Pancreas (tissue), 10 donors: Measurements from ENCODE around the gene SBF1. TPM values are rescaled to one million over a fixed set of nuclear protein-coding genes. Genes with fewer than 3 reads are reported as not detected.

Experiments used
- ATAC-seq, 4 donors: fragments of 200-7000 bp; cut with Tn5 transposase; one replicate each; pipeline versions ENCODE4 v1.8.0 to v1.9.1; 2020; ENCODE audit warnings: mild to moderate bottlenecking in 4 of 4, moderate library complexity in 4 of 4
- DNase-seq, 6 donors: peaks; one replicate each; pipeline ENCODE4 v3.0.0-alpha.2; 2020
- FAIRE-seq: peaks from 2 replicates; lab custom pipeline; 2012; peaks lifted over from hg19 to GRCh38; lab: Jason Lieb, UNC
- H3K27ac ChIP-seq, 4 donors: fragments of 200-600 bp; sonication (generic); 1 replicate in 3 of 4; 2 replicates in 1 of 4; pipeline versions ENCODE4 v1.5.0 to v1.8.0; 2020
- H3K27me3 ChIP-seq, 4 donors: fragments of 200-600 bp; one replicate each; pipeline ENCODE4 v1.8.0; 2021
- H3K36me3 ChIP-seq, 3 donors: fragments of 200-600 bp; sonication (generic) in 1 of 3; one replicate each; pipeline versions ENCODE4 v1.5.0 to v1.8.0; 2020 to 2021
- H3K4me1 ChIP-seq, 3 donors: fragments of 200-600 bp; one replicate each; pipeline ENCODE4 v1.8.0; 2021
- H3K4me3 ChIP-seq, 4 donors: fragments of 200-600 bp; sonication (generic) in 2 of 4; one replicate each; pipeline versions ENCODE4 v1.5.0 to v1.8.0; 2020 to 2021
- H3K9me3 ChIP-seq, 4 donors: fragments of 200-600 bp; one replicate each; pipeline ENCODE4 v1.8.0; 2021
- WGBS, 2 donors: extraction: QIAGEN DNeasy Blood & Tissue Kit; methylation state at CpG; one replicate each; pipeline ENCODE4 v1.1.7; 2013; 5-methylcytosine and 5-hydroxymethylcytosine counted together
- intact Hi-C, 3 donors: fragments of 100-400 bp; cut with DNase I; formaldehyde crosslinking; loops; one replicate each; pipeline versions ENCODE4 v1.11.1 to v1.14.2; 2022
- polyA plus RNA-seq, 2 donors: library from polyadenylated mRNA; stranded (reverse); fragments of 200-250 nt; gene quantifications; one replicate each; pipeline ENCODE4 v1.2.3, GENCODE V29; 2013
- total RNA-seq, 6 donors: library from RNA; stranded (reverse); fragmentation: NEBNext Ultra II Directional in 4 of 6; extraction: Animal tissue kit (Norgen Biotek cat#: 25700) in 4 of 6; gene quantifications; one replicate each; pipeline versions ENCODE4 v1.2.1 to v1.2.4, GENCODE V29; 2021 to 2023
- TF ChIP-seq, protein P1 (sequence below), 4 donors: fragments of 200-600 bp; sonication (generic) in 3 of 4; IDR thresholded peaks; one replicate each; pipeline versions ENCODE4 v1.5.0 to v1.8.0; 2021; ENCODE audit warnings: antibody characterized with exemption in 4 of 4
- donor health status: healthy with polysubstance abuse.
- donor health status: DM: no; HTN: no; CAD: no; lungs with moderate emphysema.
- donor health status: DM: no; HTN: no; CAD: no.
- donor health status: control.
- donor health status: control.
- donor health status: Bipolar disorder and iron deficiency.
- donor health status: DM: yes; HTN: yes; CAD: no.
- donor health status: DM: no; HTN: no; CAD: no.
- donor health status: DM: no; HTN: no; CAD: no.
- donor health status: DM: yes; HTN: yes; CAD: no.

Gene SBF1
- total and polyA plus RNA-seq, 8 donors, result 36.8 to 76.5 (median 56.1) TPM

DNA sequence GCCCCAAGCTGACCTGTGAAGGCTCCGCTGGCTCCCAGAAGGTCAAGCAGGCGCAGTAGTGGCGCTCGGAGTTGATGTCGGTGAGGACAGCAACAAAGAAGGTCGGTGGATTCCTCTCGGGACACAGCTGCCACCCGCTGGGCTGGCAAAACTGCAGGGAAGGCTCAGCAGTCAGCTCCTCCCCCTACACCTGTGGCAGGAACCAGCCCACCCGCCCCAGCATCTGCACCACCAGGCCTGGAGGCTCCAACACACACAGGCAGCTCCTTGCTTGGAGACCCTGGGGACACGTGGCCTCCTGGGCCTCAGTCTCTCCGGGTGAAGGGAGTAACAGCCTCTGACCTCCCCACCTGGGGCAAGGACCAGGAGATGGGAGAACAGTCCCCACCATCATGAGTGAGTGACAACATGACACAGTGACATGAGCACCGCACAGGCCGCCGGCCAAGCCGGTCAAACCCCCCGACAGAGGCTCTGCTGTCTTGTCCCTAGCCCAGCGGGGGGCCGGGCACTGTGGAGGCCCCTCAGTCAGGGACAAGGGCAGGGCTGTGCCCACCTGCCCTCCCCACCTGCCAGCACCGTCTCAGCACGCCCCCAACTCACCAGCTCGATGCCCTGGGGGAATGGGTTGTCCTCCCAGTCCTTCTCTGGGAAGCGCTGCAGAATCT lies 6.9 kb downstream of the SBF1 start:
- H3K36me3 ChIP-seq, result peaks cover 6 to 49% (median 38%) of the 10 kb centered on the region in 3 donors
- ATAC-seq, result no peak
- TF ChIP-seq, protein P1, sequence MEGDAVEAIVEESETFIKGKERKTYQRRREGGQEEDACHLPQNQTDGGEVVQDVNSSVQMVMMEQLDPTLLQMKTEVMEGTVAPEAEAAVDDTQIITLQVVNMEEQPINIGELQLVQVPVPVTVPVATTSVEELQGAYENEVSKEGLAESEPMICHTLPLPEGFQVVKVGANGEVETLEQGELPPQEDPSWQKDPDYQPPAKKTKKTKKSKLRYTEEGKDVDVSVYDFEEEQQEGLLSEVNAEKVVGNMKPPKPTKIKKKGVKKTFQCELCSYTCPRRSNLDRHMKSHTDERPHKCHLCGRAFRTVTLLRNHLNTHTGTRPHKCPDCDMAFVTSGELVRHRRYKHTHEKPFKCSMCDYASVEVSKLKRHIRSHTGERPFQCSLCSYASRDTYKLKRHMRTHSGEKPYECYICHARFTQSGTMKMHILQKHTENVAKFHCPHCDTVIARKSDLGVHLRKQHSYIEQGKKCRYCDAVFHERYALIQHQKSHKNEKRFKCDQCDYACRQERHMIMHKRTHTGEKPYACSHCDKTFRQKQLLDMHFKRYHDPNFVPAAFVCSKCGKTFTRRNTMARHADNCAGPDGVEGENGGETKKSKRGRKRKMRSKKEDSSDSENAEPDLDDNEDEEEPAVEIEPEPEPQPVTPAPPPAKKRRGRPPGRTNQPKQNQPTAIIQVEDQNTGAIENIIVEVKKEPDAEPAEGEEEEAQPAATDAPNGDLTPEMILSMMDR (IDR thresholded peaks at IDR 0.05), result no peak
- H3K27ac ChIP-seq, result no peak overlapping the region
- whole genome bisulfite sequencing, 2 donors, result 84 to 92% methylated on average over 22 of the region's 22 CpGs
- H3K4me1 ChIP-seq, result peaks cover 21 to 27% (median 24%) of the 10 kb centered on the region in 3 donors
- no peaks in the 10 kb centered on the region for H3K9me3 ChIP-seq
- DNase-seq, result no peak
- FAIRE-seq, result no peak
- H3K4me3 ChIP-seq, result no peak overlapping the region
- intact Hi-C loops, result loop anchor here in 1 of 3 donors (10.0 kb wide), 1 partner anchor 53 kb away; no protein-coding TSS in a partner anchor
- no peaks in the 10 kb centered on the region for H3K27me3 ChIP-seq

DNA sequence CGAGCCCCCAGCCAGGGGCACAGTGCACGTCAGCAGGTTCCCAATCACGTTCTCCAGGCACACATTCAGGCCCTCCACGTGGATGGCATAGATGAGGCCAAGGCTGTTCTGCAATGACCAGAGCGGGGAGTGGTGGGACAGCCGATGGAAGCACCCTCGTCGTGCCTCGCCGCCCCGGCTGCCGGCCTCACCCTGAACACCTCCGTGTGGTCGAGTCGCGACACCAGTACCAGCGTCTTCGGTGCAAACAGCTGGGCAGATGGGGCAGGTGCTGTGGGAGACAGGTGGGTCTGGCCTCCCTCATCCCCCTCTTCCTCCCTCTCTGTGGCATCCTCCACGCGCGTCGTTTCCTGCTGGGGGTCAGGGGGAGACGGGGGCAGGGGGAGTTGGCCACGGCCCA lies 7.5 kb downstream of the SBF1 start:
- WGBS, 2 donors, result 88 to 91% methylated on average over 24 of the region's 24 CpGs
- Histone ChIP-seq H3K27me3 (no peaks in the 10 kb centered on the region), H3K4me3 (no peak overlapping the region), H3K27ac (no peak overlapping the region), H3K9me3 (no peaks in the 10 kb centered on the region), H3K36me3 (peaks cover 6 to 55% (median 44%) of the 10 kb centered on the region in 3 donors), H3K4me1 (peaks cover 21 to 22% (median 22%) of the 10 kb centered on the region in 3 donors)
- TF ChIP-seq, protein P1 (IDR thresholded peaks at IDR 0.05), result no peak
- FAIRE-seq (no peak), DNase-seq (no peak), ATAC-seq (no peak)
- intact Hi-C loops, result loop anchor here in 1 of 3 donors (10.0 kb wide), 1 partner anchor 53 kb away; no protein-coding TSS in a partner anchor

DNA sequence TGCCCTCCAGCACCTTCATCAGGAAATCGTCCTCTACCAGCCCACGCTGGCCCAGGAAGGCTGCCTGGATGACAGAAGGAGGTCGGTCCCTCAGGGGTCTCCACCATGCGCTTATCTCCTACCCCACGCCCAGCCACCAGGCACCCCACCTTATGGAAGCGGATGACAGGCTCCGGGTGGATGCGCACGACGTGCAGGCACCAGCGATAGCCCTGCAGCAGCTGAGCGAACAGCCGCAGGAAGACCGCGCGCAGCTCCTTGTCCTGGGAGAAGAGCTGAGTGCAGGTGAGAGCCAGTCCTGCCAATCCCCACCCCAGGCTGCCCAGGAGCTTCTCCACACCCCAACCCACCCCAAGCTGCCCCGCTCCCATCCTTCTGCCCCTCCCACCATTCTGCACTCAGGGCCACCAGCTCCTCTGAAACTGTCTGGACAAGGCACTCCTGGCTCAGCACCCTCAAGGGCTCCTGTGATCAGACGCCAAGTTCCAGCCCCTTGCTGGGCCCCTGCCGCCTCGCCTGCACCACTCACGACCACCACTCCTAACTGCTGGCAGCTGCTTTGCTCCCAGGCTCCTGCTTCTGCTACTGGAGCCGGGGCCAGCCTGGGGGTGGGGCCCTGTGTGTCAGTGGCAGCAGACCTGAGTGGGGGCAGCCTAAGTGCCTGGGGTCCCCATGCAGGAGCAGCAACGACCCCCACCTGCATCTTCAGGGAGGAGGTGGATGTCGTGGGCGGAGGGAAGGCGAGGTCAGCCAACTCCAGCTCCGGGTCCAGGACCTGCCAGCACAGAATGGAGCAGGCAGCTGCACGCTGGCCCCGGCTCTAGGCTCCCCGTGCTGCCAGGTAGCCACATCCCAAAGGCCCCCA lies 9.5 kb downstream of the SBF1 start:
- intact Hi-C loops, result loop anchor here in 1 of 3 donors (10.0 kb wide), 1 partner anchor 50 kb away; no protein-coding TSS in a partner anchor
- FAIRE-seq, result no peak
- no peaks in the 10 kb centered on the region for H3K9me3 ChIP-seq
- no peak for DNase-seq
- no peaks in the 10 kb centered on the region for H3K27me3 ChIP-seq
- TF ChIP-seq, protein P1 (IDR thresholded peaks at IDR 0.05), result no peak
- no peak overlapping the region for H3K27ac ChIP-seq
- peaks cover 2 to 7% (median 5%) of the 10 kb centered on the region in 3 donors for H3K4me1 ChIP-seq
- H3K36me3 ChIP-seq, result peaks cover 7 to 74% (median 62%) of the 10 kb centered on the region in 3 donors
- WGBS, 2 donors, result 92% methylated on average over 30 of the region's 30 CpGs
- no peak for ATAC-seq
- H3K4me3 ChIP-seq, result no peak overlapping the region

DNA sequence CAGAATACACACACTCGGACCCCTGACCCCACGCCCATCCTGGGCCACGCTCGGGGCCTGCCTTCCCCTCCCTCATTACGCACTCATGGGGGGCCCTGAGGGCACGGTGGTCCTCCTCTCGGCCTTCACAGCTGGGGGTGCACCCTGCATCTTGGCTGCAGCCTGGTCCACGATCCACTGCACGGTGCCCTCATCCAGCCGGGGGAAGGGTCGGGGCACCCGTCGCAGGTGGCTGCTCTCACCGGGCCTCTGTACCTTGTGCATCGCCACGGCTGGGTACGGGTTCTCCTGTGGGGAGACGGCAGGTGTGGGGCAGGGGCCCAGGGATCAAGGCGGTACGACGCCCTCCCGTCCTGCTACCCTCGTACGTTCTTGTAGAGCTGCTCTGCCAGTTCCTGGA lies 10.4 kb downstream of the SBF1 start:
- H3K4me1 ChIP-seq, result no peaks in the 10 kb centered on the region
- no peak overlapping the region for H3K27ac ChIP-seq
- no peak overlapping the region for H3K4me3 ChIP-seq
- 93% methylated on average over 24 of the region's 24 CpGs for WGBS, 2 donors
- ATAC-seq, result no peak
- intact Hi-C loops, result loop anchor here in 1 of 3 donors (10.0 kb wide), 1 partner anchor 50 kb away; no protein-coding TSS in a partner anchor
- no peaks in the 10 kb centered on the region for H3K9me3 ChIP-seq
- no peak for FAIRE-seq
- TF ChIP-seq, protein P1 (IDR thresholded peaks at IDR 0.05), result no peak
- H3K27me3 ChIP-seq, result no peaks in the 10 kb centered on the region
- H3K36me3 ChIP-seq, result peaks cover 9 to 82% (median 69%) of the 10 kb centered on the region in 3 donors
- no peak for DNase-seq
